ENCODE measurements around the gene ZC3H7A. TPM values are rescaled to one million over a fixed set of nuclear protein-coding genes. Genes with fewer than 3 reads are reported as not detected.
A peak's percentile ranks its signal among the peaks of the same experiment; 100 is the strongest.

Gene ZC3H7A
- total and polyA plus RNA-seq, 10 of the 15 experiments (the other 5 are each of a cell fraction or from before 2014, with no cell fraction given), result 46.3 to 188 (median 68.6) TPM

DNA sequence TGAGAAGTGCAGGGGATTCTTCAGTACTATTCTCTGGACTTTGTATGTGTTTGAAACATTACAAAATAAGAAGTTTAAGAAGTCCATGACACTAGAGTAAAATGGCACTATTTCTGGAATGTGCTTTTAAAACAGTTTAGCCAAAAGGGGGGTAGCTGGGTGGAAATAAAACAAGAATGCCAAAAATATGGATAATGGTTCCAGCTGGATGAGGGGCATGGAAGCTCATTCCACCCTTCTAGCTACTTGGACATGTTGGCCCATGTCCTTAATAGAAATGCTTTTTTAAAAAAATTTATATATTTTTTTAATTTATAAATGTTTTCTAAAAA lies 13.1 kb downstream of the ZC3H7A start:
- FAIRE-seq (no peak), DNase-seq (ENCODE audit: low read depth, low spot score) (no peak), ATAC-seq (no peak)
- ChIA-PET POLR2A (interaction anchor here (0.7 to 21.9 kb wide), 4 partner anchors 11 to 43 kb away, joined by 3 to 410 read pairs (median 46); partner anchors contain the start of genes TXNDC11 and ZC3H7A), RAD21 (ENCODE audit: unreplicated experiment) (interaction anchor here (0.8 to 8.1 kb wide), 6 partner anchors 10 to 46 kb away, joined by 3 to 174 read pairs (median 6); partner anchors contain the start of genes TXNDC11 and ZC3H7A), CTCF (interaction anchor here (0.9 to 4.4 kb wide), 4 partner anchors 11 to 830 kb away, joined by 3 to 62 read pairs (median 4); partner anchors contain the start of genes TXNDC11 and ZC3H7A), SMC1A (ENCODE audit: uncharacterized antibody, unreplicated experiment) (interaction anchor here (0.8 to 8.0 kb wide), 8 partner anchors 10 to 95 kb away, joined by 3 to 184 read pairs (median 6); partner anchors contain the start of genes TXNDC11 and ZC3H7A)
- peak overlapping the region; percentile 67 for H3K4me3 ChIP-seq
- intact Hi-C loops (cut with micrococcal nuclease; ENCODE audit: unreplicated experiment), result loop anchor here (5.0 kb wide), 1 partner anchor 42 kb away; the partner anchor contains the start of gene TXNDC11
- peaks cover 34% of the 10 kb centered on the region for H3K4me1 ChIP-seq (ENCODE audit: control insufficient read depth, insufficient read depth, low read length)
- H2AFZ ChIP-seq (ENCODE audit: control insufficient read depth, low read depth, low read length), result no peak overlapping the region
- in situ Hi-C loops (cut with MboI), result no loop called here
- peak overlapping the region; percentile 99 for H3K4me2 ChIP-seq (ENCODE audit: control insufficient read depth, insufficient read depth)
- H3K79me2 ChIP-seq (ENCODE audit: control insufficient read depth, insufficient read depth, low read length), result peaks cover 73% of the 10 kb centered on the region
- TF ChIP-seq NFYA (IDR thresholded peaks at IDR 0.05; ENCODE audit: borderline replicate concordance, low read depth, low read length) (no peak), TCF7 (IDR thresholded peaks at IDR 0.05; ENCODE audit: borderline replicate concordance) (no peak), ATF7 (IDR thresholded peaks at IDR 0.05; ENCODE audit: low read depth) (0 out of 2 replicates have a peak, but pooled peaks have one; percentile 6)
- TF ChIP-seq, protein P1, sequence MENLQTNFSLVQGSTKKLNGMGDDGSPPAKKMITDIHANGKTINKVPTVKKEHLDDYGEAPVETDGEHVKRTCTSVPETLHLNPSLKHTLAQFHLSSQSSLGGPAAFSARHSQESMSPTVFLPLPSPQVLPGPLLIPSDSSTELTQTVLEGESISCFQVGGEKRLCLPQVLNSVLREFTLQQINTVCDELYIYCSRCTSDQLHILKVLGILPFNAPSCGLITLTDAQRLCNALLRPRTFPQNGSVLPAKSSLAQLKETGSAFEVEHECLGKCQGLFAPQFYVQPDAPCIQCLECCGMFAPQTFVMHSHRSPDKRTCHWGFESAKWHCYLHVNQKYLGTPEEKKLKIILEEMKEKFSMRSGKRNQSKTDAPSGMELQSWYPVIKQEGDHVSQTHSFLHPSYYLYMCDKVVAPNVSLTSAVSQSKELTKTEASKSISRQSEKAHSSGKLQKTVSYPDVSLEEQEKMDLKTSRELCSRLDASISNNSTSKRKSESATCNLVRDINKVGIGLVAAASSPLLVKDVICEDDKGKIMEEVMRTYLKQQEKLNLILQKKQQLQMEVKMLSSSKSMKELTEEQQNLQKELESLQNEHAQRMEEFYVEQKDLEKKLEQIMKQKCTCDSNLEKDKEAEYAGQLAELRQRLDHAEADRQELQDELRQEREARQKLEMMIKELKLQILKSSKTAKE (IDR thresholded peaks at IDR 0.05; ENCODE audit: low read depth, poor library complexity, severe bottlenecking), result peak; percentile 16
- TF ChIP-seq, protein P2, sequence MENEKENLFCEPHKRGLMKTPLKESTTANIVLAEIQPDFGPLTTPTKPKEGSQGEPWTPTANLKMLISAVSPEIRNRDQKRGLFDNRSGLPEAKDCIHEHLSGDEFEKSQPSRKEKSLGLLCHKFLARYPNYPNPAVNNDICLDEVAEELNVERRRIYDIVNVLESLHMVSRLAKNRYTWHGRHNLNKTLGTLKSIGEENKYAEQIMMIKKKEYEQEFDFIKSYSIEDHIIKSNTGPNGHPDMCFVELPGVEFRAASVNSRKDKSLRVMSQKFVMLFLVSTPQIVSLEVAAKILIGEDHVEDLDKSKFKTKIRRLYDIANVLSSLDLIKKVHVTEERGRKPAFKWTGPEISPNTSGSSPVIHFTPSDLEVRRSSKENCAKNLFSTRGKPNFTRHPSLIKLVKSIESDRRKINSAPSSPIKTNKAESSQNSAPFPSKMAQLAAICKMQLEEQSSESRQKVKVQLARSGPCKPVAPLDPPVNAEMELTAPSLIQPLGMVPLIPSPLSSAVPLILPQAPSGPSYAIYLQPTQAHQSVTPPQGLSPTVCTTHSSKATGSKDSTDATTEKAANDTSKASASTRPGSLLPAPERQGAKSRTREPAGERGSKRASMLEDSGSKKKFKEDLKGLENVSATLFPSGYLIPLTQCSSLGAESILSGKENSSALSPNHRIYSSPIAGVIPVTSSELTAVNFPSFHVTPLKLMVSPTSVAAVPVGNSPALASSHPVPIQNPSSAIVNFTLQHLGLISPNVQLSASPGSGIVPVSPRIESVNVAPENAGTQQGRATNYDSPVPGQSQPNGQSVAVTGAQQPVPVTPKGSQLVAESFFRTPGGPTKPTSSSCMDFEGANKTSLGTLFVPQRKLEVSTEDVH (IDR thresholded peaks at IDR 0.05; ENCODE audit: low read depth, partially characterized antibody), result no peak
- TF ChIP-seq, protein P3, sequence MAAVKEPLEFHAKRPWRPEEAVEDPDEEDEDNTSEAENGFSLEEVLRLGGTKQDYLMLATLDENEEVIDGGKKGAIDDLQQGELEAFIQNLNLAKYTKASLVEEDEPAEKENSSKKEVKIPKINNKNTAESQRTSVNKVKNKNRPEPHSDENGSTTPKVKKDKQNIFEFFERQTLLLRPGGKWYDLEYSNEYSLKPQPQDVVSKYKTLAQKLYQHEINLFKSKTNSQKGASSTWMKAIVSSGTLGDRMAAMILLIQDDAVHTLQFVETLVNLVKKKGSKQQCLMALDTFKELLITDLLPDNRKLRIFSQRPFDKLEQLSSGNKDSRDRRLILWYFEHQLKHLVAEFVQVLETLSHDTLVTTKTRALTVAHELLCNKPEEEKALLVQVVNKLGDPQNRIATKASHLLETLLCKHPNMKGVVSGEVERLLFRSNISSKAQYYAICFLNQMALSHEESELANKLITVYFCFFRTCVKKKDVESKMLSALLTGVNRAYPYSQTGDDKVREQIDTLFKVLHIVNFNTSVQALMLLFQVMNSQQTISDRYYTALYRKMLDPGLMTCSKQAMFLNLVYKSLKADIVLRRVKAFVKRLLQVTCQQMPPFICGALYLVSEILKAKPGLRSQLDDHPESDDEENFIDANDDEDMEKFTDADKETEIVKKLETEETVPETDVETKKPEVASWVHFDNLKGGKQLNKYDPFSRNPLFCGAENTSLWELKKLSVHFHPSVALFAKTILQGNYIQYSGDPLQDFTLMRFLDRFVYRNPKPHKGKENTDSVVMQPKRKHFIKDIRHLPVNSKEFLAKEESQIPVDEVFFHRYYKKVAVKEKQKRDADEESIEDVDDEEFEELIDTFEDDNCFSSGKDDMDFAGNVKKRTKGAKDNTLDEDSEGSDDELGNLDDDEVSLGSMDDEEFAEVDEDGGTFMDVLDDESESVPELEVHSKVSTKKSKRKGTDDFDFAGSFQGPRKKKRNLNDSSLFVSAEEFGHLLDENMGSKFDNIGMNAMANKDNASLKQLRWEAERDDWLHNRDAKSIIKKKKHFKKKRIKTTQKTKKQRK (IDR thresholded peaks at IDR 0.05; ENCODE audit: low read depth, low read length), result no peak
- BruUV-seq (replicated peaks), result no TSS peak
- H3K9ac ChIP-seq (ENCODE audit: control insufficient read depth, insufficient read depth, low read length), result peak overlapping the region; percentile 49; the same call in 1 of the 2 replicates
- H4K20me1 ChIP-seq (ENCODE audit: control insufficient read depth, insufficient read depth), result no peaks in the 10 kb centered on the region
- no peaks in the 10 kb centered on the region for H3K9me3 ChIP-seq (replicated peaks; ENCODE audit: control insufficient read depth, insufficient read depth, low read length)
- H3K27me3 ChIP-seq (replicated peaks in 1 of 2; ENCODE audit: control insufficient read depth in 2 of 2, insufficient read depth in 2 of 2, low read length in 1 of 2), result no peaks in the 10 kb centered on the region
- no peaks in the 10 kb centered on the region; a peak in 1 of 4 replicates for H3K36me3 ChIP-seq (ENCODE audit: control insufficient read depth in 2 of 2, insufficient read depth in 2 of 2, low read length in 1 of 2)
- H3K27ac ChIP-seq (ENCODE audit: control insufficient read depth, insufficient read depth), result peak overlapping the region; percentile 99
